Astrocyte (in vitro differentiated cells and primary cell): Measurements from ENCODE around the gene TIMP3. TPM values are rescaled to one million over a fixed set of nuclear protein-coding genes. Genes with fewer than 3 reads are reported as not detected.

Experiments
- DNase-seq: peaks from one replicate; pipeline ENCODE4 v3.0.0-alpha.2; 2010; ENCODE audit warnings: low read depth
- FAIRE-seq: peaks from 2 replicates; lab custom pipeline; 2011; peaks lifted over from hg19 to GRCh38; lab: Jason Lieb, UNC
- H2AFZ ChIP-seq: 2 replicates; pipeline ENCODE4 v1.6.0; 2012; ENCODE audit warnings: low read depth, low read length, inconsistent platforms
- H3K27ac ChIP-seq: 2 replicates; pipeline ENCODE4 v1.5.1; 2011; ENCODE audit warnings: low read depth, low read length, inconsistent platforms
- H3K27me3 ChIP-seq: 2 replicates; pipeline ENCODE4 v1.6.0; 2011; ENCODE audit warnings: low read length, inconsistent platforms; ENCODE audit not compliant: insufficient read depth
- H3K36me3 ChIP-seq: 2 replicates; pipeline ENCODE4 v1.5.1; 2011; ENCODE audit warnings: low read length, inconsistent platforms; ENCODE audit not compliant: insufficient read depth
- H3K4me1 ChIP-seq: 2 replicates; pipeline ENCODE4 v1.5.1; 2011; ENCODE audit warnings: low read length, inconsistent platforms; ENCODE audit not compliant: insufficient read depth
- H3K4me2 ChIP-seq: 2 replicates; pipeline ENCODE4 v1.6.0; 2012; ENCODE audit warnings: low read length, inconsistent platforms
- H3K4me3 ChIP-seq: 2 replicates; pipeline ENCODE4 v1.5.1; 2011; ENCODE audit warnings: low read depth, mild to moderate bottlenecking, low read length, inconsistent platforms; ENCODE audit not compliant: insufficient read depth
- H3K79me2 ChIP-seq: 2 replicates; pipeline ENCODE4 v1.6.0; 2012; ENCODE audit warnings: mild to moderate bottlenecking, low read length, inconsistent platforms; ENCODE audit not compliant: insufficient read depth
- H3K9ac ChIP-seq: 2 replicates; pipeline ENCODE4 v1.6.0; 2012; ENCODE audit warnings: mild to moderate bottlenecking, low read length, inconsistent platforms
- H3K9me3 ChIP-seq: 2 replicates; pipeline ENCODE4 v1.5.1; 2012; ENCODE audit warnings: low read depth, mild to moderate bottlenecking, low read length, inconsistent platforms; ENCODE audit not compliant: insufficient read depth
- H4K20me1 ChIP-seq: 2 replicates; pipeline ENCODE4 v1.6.0; 2012; ENCODE audit warnings: low read length, inconsistent platforms; ENCODE audit not compliant: insufficient read depth
- H3K27ac Mint-ChIP-seq: one replicate; pipeline ENCODE4 v1.8.0; 2021; ENCODE audit warnings: mild to moderate bottlenecking, mixed read lengths; ENCODE audit not compliant: unreplicated experiment
- H3K27me3 Mint-ChIP-seq: one replicate; pipeline ENCODE4 v1.8.0; 2021; ENCODE audit warnings: low read depth, mixed read lengths; ENCODE audit not compliant: unreplicated experiment
- H3K36me3 Mint-ChIP-seq: one replicate; pipeline ENCODE4 v1.8.0; 2021; ENCODE audit warnings: low read depth, mixed read lengths; ENCODE audit not compliant: unreplicated experiment
- H3K4me1 Mint-ChIP-seq: one replicate; pipeline ENCODE4 v1.8.0; 2021; ENCODE audit warnings: low read depth, mixed read lengths; ENCODE audit not compliant: unreplicated experiment
- H3K4me3 Mint-ChIP-seq: one replicate; pipeline ENCODE4 v1.8.0; 2021; ENCODE audit warnings: mild to moderate bottlenecking, moderate library complexity, mixed read lengths; ENCODE audit not compliant: unreplicated experiment
- H3K9me3 Mint-ChIP-seq: one replicate; pipeline ENCODE4 v1.8.0; 2021; ENCODE audit warnings: mild to moderate bottlenecking, mixed read lengths; ENCODE audit not compliant: unreplicated experiment
- EZH2 ChIP-seq: IDR thresholded peaks from 2 replicates; pipeline ENCODE4 v1.6.1; 2012; ENCODE audit warnings: mild to moderate bottlenecking, low read length, inconsistent platforms; ENCODE audit not compliant: insufficient read depth
- total RNA-seq: library from RNA; stranded (reverse); gene quantifications from 2 replicates; pipeline ENCODE4 v1.2.1, GENCODE V29; 2021
- TF ChIP-seq, protein P1 (sequence below): IDR thresholded peaks from 2 replicates; pipeline ENCODE4 v1.5.1; 2011; ENCODE audit warnings: low read depth, mild to moderate bottlenecking, inconsistent platforms, low read length, moderate library complexity; ENCODE audit not compliant: insufficient read depth

Gene TIMP3
- total RNA-seq, 1 donor from 2014 or later: 145 TPM

DNA sequence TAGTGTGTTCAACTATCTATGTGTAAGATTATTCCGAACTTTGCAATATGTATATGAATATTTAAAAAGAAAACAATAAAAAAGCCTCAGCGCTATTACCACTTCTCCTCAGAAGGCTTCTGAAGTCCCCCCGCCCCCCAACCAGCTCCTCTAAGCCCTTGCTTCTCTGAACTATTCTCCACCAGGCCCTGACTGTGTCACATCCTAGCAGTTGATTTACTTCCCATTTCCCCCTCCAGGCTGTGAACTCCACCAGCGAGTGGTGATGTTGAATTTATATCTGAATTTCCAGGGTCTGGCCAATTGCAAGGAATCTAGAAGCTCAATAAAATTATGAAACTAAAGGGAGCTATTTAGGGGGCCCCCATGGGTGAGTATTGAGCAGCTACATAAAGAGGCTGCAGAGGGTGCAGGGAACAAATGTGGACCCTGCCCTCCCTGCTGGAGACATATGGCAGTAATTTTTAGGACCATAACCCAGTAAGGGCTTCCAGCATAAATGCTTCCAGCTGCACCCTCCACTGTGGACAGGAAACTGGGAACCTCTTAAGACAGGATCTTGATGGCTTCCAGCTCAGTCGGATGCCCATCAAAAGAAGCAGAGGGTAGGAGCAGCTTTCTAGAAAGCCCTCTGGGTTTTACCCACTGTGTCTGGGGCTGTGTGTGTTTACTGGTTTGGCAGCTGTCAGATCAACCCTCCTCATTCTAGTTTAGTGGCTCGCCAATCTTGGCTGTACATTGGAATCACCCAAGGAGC, 81.4 kb downstream of the TIMP3 start:
- Histone ChIP-seq H3K27ac (no peak overlapping the region), H2AFZ (no peak overlapping the region), H3K9me3 (no peaks in the 10 kb centered on the region), H3K36me3 (no peaks in the 10 kb centered on the region), H3K79me2 (no peaks in the 10 kb centered on the region), H3K4me2 (no peak overlapping the region), H3K4me1 (peaks cover 9% of the 10 kb centered on the region), H4K20me1 (no peaks in the 10 kb centered on the region), H3K27me3 (peaks cover 7% of the 10 kb centered on the region), H3K4me3 (no peak overlapping the region), H3K9ac (no peak overlapping the region)
- Mint-ChIP-seq H3K4me3 (no peak overlapping the region), H3K9me3 (no peaks in the 10 kb centered on the region), H3K36me3 (no peaks in the 10 kb centered on the region), H3K27ac (no peak overlapping the region), H3K4me1 (no peaks in the 10 kb centered on the region), H3K27me3 (peaks cover 7% of the 10 kb centered on the region)
- no peak for TF ChIP-seq EZH2
- TF ChIP-seq, protein P1, sequence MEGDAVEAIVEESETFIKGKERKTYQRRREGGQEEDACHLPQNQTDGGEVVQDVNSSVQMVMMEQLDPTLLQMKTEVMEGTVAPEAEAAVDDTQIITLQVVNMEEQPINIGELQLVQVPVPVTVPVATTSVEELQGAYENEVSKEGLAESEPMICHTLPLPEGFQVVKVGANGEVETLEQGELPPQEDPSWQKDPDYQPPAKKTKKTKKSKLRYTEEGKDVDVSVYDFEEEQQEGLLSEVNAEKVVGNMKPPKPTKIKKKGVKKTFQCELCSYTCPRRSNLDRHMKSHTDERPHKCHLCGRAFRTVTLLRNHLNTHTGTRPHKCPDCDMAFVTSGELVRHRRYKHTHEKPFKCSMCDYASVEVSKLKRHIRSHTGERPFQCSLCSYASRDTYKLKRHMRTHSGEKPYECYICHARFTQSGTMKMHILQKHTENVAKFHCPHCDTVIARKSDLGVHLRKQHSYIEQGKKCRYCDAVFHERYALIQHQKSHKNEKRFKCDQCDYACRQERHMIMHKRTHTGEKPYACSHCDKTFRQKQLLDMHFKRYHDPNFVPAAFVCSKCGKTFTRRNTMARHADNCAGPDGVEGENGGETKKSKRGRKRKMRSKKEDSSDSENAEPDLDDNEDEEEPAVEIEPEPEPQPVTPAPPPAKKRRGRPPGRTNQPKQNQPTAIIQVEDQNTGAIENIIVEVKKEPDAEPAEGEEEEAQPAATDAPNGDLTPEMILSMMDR: no peak
- DNase-seq (no peak), FAIRE-seq (no peak)

DNA sequence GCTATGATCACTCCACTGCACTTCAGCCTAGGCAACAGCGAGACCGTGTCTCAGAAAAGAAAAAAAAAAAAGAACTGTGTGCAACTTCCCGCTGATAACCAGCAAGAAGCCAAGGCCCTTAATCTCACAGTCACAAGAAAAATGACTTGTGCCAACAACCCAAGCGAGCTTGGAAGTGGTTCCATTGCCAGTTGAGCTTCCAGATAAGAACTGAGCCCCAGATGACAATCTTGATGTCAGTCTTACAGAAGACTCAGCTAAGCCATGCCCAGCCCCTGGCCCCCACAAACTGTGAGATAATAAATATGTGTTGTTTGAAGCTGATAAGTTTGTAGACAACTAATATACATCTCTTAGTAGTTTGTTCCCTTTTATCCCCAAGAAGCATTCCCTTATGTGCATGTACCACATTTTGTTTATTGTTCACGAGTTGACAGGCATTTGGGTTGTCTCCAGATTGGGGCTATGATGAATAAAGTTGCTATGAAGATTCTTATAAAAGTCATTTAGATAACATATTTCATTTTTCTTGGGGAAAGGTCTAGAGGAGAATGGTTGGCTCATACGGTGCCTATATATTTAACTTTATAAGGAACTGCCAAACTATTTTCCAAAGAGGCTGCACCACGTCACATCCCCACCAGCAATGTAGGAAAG, 85.9 kb downstream of the TIMP3 start:
- no peak overlapping the region for H2AFZ ChIP-seq
- H3K9ac ChIP-seq: no peak overlapping the region
- DNase-seq: no peak
- Mint-ChIP-seq H3K27ac (no peak overlapping the region), H3K9me3 (no peaks in the 10 kb centered on the region), H3K4me1 (no peaks in the 10 kb centered on the region), H3K4me3 (no peak overlapping the region), H3K27me3 (peaks cover 2% of the 10 kb centered on the region), H3K36me3 (no peaks in the 10 kb centered on the region)
- no peaks in the 10 kb centered on the region for H3K36me3 ChIP-seq
- H3K79me2 ChIP-seq: no peaks in the 10 kb centered on the region
- H4K20me1 ChIP-seq: no peaks in the 10 kb centered on the region
- FAIRE-seq: no peak
- no peak for TF ChIP-seq EZH2
- TF ChIP-seq, protein P1: no peak
- H3K4me1 ChIP-seq: no peaks in the 10 kb centered on the region
- no peaks in the 10 kb centered on the region for H3K9me3 ChIP-seq
- peaks cover 2% of the 10 kb centered on the region for H3K27me3 ChIP-seq
- H3K27ac ChIP-seq: no peak overlapping the region
- no peak overlapping the region for H3K4me3 ChIP-seq
- H3K4me2 ChIP-seq: no peak overlapping the region

DNA sequence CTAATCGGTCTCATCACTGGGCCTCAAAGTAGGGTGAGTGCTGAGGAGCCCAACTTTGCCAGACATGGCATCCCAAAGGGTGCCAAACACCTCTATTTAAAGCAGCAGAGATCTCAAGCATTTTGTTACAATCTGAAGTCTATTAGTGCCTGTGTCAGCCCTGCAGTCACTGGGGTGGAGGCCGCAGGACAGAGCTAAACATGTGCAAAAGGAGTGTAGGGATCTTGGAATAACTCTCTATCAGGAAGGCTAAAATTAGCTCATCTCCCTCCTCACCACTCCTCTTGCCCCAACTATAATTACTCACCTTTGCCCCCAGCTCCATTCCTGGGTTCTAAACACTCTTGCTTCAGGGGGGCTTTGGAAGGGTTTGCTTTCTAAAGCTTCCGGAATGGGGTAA, 87.5 kb downstream of the TIMP3 start:
- Histone ChIP-seq H2AFZ (no peak overlapping the region), H3K27ac (no peak overlapping the region), H3K79me2 (no peaks in the 10 kb centered on the region), H3K36me3 (no peaks in the 10 kb centered on the region), H3K4me2 (no peak overlapping the region), H3K27me3 (no peaks in the 10 kb centered on the region), H3K9me3 (no peaks in the 10 kb centered on the region), H3K4me1 (no peaks in the 10 kb centered on the region), H4K20me1 (no peaks in the 10 kb centered on the region), H3K9ac (no peak overlapping the region), H3K4me3 (no peak overlapping the region)
- no peaks in the 10 kb centered on the region for H3K4me1 Mint-ChIP-seq
- DNase-seq (no peak), FAIRE-seq (no peak)
- TF ChIP-seq EZH2: no peak
- TF ChIP-seq, protein P1: no peak
- no peak overlapping the region for H3K4me3 Mint-ChIP-seq
- H3K27ac Mint-ChIP-seq: no peak overlapping the region
- no peaks in the 10 kb centered on the region for H3K9me3 Mint-ChIP-seq
- no peaks in the 10 kb centered on the region for H3K36me3 Mint-ChIP-seq
- H3K27me3 Mint-ChIP-seq: peaks cover 1% of the 10 kb centered on the region
